ENCODE measurements around the gene NHLH2.

NHLH2 gene

DNA sequence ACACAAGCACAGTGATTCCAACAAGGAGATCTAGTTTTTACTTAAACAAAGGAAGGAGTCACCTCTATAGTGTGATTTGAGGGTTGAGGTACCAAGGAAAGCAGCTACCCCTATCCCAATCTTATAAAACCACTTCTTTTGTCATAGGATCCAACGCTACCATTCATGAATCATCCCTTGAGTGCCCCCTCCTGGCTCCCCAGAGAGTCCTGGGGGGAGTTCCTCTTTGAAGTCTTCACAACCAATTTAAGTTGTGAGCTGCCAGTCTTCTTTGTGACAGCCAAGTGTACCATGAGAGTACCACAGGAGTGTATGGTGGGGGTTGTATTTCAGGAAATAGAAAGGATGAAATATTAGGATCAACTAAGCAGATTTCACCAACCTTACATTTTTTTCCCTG, 39.1 kb upstream of the NHLH2 start:
- DNase-seq (ENCODE audit: extremely low spot score), result no peak
- ChIA-PET POLR2A (no interaction called here), CTCF (interaction anchor here (0.6 kb wide), 1 partner anchor 12 kb away, joined by 5 read pairs; no protein-coding TSS in a partner anchor)
- TF ChIP-seq PKNOX1 (IDR thresholded peaks at IDR 0.05), result peak; percentile 41
- TF ChIP-seq BHLHE40 (IDR thresholded peaks at IDR 0.05; ENCODE audit: borderline replicate concordance), result no peak

DNA sequence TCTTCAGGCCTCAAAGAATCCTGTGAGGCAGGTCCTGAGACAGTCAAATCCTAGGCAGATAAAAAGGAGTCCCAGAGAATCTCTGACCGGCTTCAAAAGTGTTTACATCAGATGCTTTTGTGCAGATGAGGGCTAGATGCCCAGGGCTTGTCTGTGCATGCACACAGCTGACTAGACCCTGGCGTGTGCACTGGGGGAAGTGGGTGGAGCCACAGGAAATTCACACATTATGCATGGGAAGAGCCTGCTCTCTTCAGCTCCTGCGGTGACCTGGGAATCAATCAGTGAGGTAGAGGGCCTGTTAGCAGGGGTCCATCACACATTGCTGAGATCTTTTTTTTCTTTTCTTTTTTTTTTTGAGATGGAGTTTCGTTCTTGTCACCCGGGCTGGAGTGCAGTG, 36.6 kb upstream of the NHLH2 start:
- CTCF ChIA-PET, result no interaction called here
- POLR2A ChIA-PET, result no interaction called here
- TF ChIP-seq NFRKB (IDR thresholded peaks at IDR 0.05) (no peak), LEF1 (IDR thresholded peaks at IDR 0.05; ENCODE audit: borderline replicate concordance) (no peak), ARNT (IDR thresholded peaks at IDR 0.05) (no peak), BHLHE40 (IDR thresholded peaks at IDR 0.05; ENCODE audit: borderline replicate concordance) (no peak), TARDBP (IDR thresholded peaks at IDR 0.05) (no peak)
- DNase-seq (ENCODE audit: extremely low spot score), result no peak

- TF ChIP-seq HDGF (IDR thresholded peaks at IDR 0.05; ENCODE audit: borderline replicate concordance) (no peak), NFRKB (IDR thresholded peaks at IDR 0.05) (no peak), TARDBP (IDR thresholded peaks at IDR 0.05) (no peak), L3MBTL2 (conservative IDR thresholded peaks at IDR 0.05) (no peak), FOXA1 (IDR thresholded peaks at IDR 0.05) (no peak), ZNF384 (IDR thresholded peaks at IDR 0.05) (no peak), LEF1 (IDR thresholded peaks at IDR 0.05; ENCODE audit: borderline replicate concordance) (no peak), CTBP1 (IDR thresholded peaks at IDR 0.05; ENCODE audit: borderline replicate concordance) (no peak), SUZ12 (IDR thresholded peaks at IDR 0.05) (no peak), BHLHE40 (IDR thresholded peaks at IDR 0.05; ENCODE audit: borderline replicate concordance) (no peak), FOXK2 (IDR thresholded peaks at IDR 0.05) (no peak)
- POLR2A ChIA-PET, result no interaction called here
- DNase-seq (ENCODE audit: extremely low spot score), result no peak
- CTCF ChIA-PET, result no interaction called here
These were observed 34.0 kb upstream of the NHLH2 start for GRCh38 chr1:115874904-115875303.

GRCh38 chr1:115874497-115874896, 33.6 kb upstream of the NHLH2 start:
- POLR2A ChIA-PET, result no interaction called here
- DNase-seq (ENCODE audit: extremely low spot score), result no peak
- TF ChIP-seq L3MBTL2 (conservative IDR thresholded peaks at IDR 0.05), result no peak
- no peak for TF ChIP-seq PKNOX1 (IDR thresholded peaks at IDR 0.05)
- TF ChIP-seq ZNF384 (IDR thresholded peaks at IDR 0.05), result no peak
- TF ChIP-seq FOXA1 (IDR thresholded peaks at IDR 0.05), result no peak
- TF ChIP-seq TARDBP (IDR thresholded peaks at IDR 0.05), result no peak
- no peak for TF ChIP-seq CTBP1 (IDR thresholded peaks at IDR 0.05; ENCODE audit: borderline replicate concordance)
- no peak for TF ChIP-seq ARNT (IDR thresholded peaks at IDR 0.05)
- TF ChIP-seq FOXM1 (IDR thresholded peaks at IDR 0.05; ENCODE audit: borderline replicate concordance), result no peak
- no peak for TF ChIP-seq ELF4 (IDR thresholded peaks at IDR 0.05)
- no peak for TF ChIP-seq BHLHE40 (IDR thresholded peaks at IDR 0.05; ENCODE audit: borderline replicate concordance)
- no peak for TF ChIP-seq NFRKB (IDR thresholded peaks at IDR 0.05)
- TF ChIP-seq SUZ12 (IDR thresholded peaks at IDR 0.05), result no peak
- TF ChIP-seq FOXK2 (IDR thresholded peaks at IDR 0.05), result no peak
- no peak for TF ChIP-seq LEF1 (IDR thresholded peaks at IDR 0.05; ENCODE audit: borderline replicate concordance)
- no peak for TF ChIP-seq SP1 (IDR thresholded peaks at IDR 0.05)
- CTCF ChIA-PET, result no interaction called here

DNA sequence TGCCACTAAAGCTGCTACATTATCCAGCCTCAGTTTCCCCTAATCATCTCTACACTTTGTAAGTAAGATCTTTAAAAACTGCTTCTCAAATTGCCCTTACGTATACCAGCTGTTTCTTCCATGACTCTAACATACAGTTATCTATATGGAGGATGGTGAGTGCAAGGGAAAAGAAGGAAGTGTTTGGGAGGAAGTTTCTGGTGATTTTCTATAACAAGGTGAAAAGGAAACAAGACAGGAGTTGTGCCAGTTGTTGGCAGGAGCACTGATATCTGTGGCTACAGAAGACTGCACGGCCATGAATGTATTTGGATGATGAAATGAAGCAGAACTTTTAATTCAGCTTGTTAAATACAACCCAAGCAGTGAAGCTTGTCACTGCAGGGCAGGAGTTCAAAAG, 32.3 kb upstream of the NHLH2 start:
- no peak for TF ChIP-seq CTBP1 (IDR thresholded peaks at IDR 0.05; ENCODE audit: borderline replicate concordance)
- no peak for TF ChIP-seq ZNF384 (IDR thresholded peaks at IDR 0.05)
- TF ChIP-seq FOXK2 (IDR thresholded peaks at IDR 0.05), result no peak
- ChIA-PET CTCF (no interaction called here), POLR2A (no interaction called here)
- DNase-seq (ENCODE audit: extremely low spot score), result no peak

DNA sequence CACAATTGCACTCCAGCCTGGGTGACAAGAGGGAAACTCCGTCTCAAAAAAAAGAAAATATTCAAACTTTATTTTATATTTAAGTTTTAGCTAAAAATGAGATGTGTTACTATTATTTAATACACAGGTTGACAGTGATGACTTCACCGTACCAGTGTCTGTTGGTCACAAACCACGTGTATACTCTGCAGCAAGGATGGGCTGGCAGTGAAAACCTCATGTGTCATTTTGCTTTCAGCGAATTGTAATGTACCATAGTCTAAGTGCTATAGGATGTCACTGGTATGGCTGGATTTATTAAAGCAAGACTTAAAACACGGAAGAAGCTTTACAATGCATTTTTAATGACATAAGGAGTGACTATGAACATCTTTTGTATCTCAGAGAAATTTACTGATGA, 28.1 kb upstream of the NHLH2 start:
- POLR2A ChIA-PET, result no interaction called here
- no peak for DNase-seq (ENCODE audit: extremely low spot score)
- CTCF ChIA-PET, result no interaction called here
- TF ChIP-seq CTBP1 (IDR thresholded peaks at IDR 0.05; ENCODE audit: borderline replicate concordance), result no peak
- TF ChIP-seq PKNOX1 (IDR thresholded peaks at IDR 0.05), result no peak
- TF ChIP-seq HDGF (IDR thresholded peaks at IDR 0.05; ENCODE audit: borderline replicate concordance), result no peak
- TF ChIP-seq FOXA1 (IDR thresholded peaks at IDR 0.05), result no peak

DNA sequence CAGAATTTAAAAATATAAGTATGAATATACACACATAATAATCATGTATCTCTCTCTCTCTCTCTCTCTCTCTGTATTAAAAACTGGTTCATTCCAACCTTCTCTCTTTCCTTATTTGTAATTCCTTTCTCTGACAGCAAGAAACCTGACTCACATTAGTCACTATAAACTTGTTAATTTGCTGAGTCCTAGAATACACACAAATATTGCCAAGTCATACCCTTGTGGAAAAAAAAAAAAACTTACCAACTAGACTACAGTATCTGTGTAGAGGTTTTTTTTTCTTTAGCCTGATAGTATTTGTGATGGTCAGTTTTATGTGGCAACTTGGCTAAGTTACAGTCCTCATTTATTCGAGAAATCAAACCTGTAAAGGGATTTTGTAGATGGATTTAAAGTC, 26.3 kb upstream of the NHLH2 start:
- TF ChIP-seq ARNT (IDR thresholded peaks at IDR 0.05) (no peak), FOXM1 (IDR thresholded peaks at IDR 0.05; ENCODE audit: borderline replicate concordance) (no peak)
- no peak for DNase-seq (ENCODE audit: extremely low spot score)

More for the DNA sequence above, 26.3 kb upstream of the NHLH2 start:
- ChIA-PET POLR2A (no interaction called here), CTCF (interaction anchor here (0.6 kb wide), 1 partner anchor 107 kb away, joined by 3 read pairs; no protein-coding TSS in a partner anchor)
